Measurements from ENCODE around the gene PSMD5.
"Not testable (repeated sequence)": the region's sequence is repeated elsewhere in the genome, so short reads cannot be mapped to it uniquely, and the experiment has no call there.

Gene PSMD5

GRCh38 chr9:120829650-120830049, 13.1 kb downstream of the PSMD5 start:
- Histone ChIP-seq H3K27me3 (ENCODE audit: control insufficient read depth, insufficient read depth, low read length) (no peaks in the 10 kb centered on the region), H3K4me1 (ENCODE audit: control insufficient read depth, low read depth, low read length) (no peaks in the 10 kb centered on the region), H3K9me3 (ENCODE audit: control insufficient read depth, low read depth, low read length) (no peaks in the 10 kb centered on the region), H3K27ac (ENCODE audit: low read length) (no peak overlapping the region), H3K36me3 (ENCODE audit: control insufficient read depth, low read depth, low read length) (peaks cover 57% of the 10 kb centered on the region), H3K9ac (ENCODE audit: low read length) (no peak overlapping the region), H3K4me3 (ENCODE audit: low read length) (no peak overlapping the region)

GRCh38 chr9:120820095-120820494, 22.6 kb downstream of the PSMD5 start:
- H3K27ac ChIP-seq (ENCODE audit: low read length): no peak overlapping the region
- no peaks in the 10 kb centered on the region for H3K9me3 ChIP-seq (ENCODE audit: control insufficient read depth, low read depth, low read length)
- H3K4me3 ChIP-seq (ENCODE audit: low read length): no peak overlapping the region
- no peaks in the 10 kb centered on the region for H3K27me3 ChIP-seq (ENCODE audit: control insufficient read depth, insufficient read depth, low read length)
- H3K9ac ChIP-seq (ENCODE audit: low read length): no peak overlapping the region
- H3K4me1 ChIP-seq (ENCODE audit: control insufficient read depth, low read depth, low read length): no peaks in the 10 kb centered on the region
- H3K36me3 ChIP-seq (ENCODE audit: control insufficient read depth, low read depth, low read length): peaks cover 65% of the 10 kb centered on the region

GRCh38 chr9:120818595-120818994, 24.1 kb downstream of the PSMD5 start:
- Histone ChIP-seq H3K4me3 (ENCODE audit: low read length) (no peak overlapping the region), H3K4me1 (ENCODE audit: control insufficient read depth, low read depth, low read length) (no peaks in the 10 kb centered on the region), H3K36me3 (ENCODE audit: control insufficient read depth, low read depth, low read length) (peaks cover 57% of the 10 kb centered on the region), H3K27me3 (ENCODE audit: control insufficient read depth, insufficient read depth, low read length) (no peaks in the 10 kb centered on the region), H3K9ac (ENCODE audit: low read length) (no peak overlapping the region), H3K27ac (ENCODE audit: low read length) (no peak overlapping the region), H3K9me3 (ENCODE audit: control insufficient read depth, low read depth, low read length) (no peaks in the 10 kb centered on the region)

- Histone ChIP-seq H3K4me1 (ENCODE audit: control insufficient read depth, low read depth, low read length) (no peaks in the 10 kb centered on the region), H3K9me3 (ENCODE audit: control insufficient read depth, low read depth, low read length) (no peaks in the 10 kb centered on the region), H3K27me3 (ENCODE audit: control insufficient read depth, insufficient read depth, low read length) (no peaks in the 10 kb centered on the region), H3K9ac (ENCODE audit: low read length) (no peak overlapping the region), H3K36me3 (ENCODE audit: control insufficient read depth, low read depth, low read length) (peaks cover 37% of the 10 kb centered on the region), H3K27ac (ENCODE audit: low read length) (no peak overlapping the region), H3K4me3 (ENCODE audit: low read length) (no peak overlapping the region)
Observed at GRCh38 chr9:120815075-120815474, 27.6 kb downstream of the PSMD5 start.

- Histone ChIP-seq H3K4me1 (ENCODE audit: control insufficient read depth, low read depth, low read length) (no peaks in the 10 kb centered on the region), H3K9ac (ENCODE audit: low read length) (no peak overlapping the region), H3K36me3 (ENCODE audit: control insufficient read depth, low read depth, low read length) (no peaks in the 10 kb centered on the region), H3K9me3 (ENCODE audit: control insufficient read depth, low read depth, low read length) (peaks cover 5% of the 10 kb centered on the region), H3K27me3 (ENCODE audit: control insufficient read depth, insufficient read depth, low read length) (no peaks in the 10 kb centered on the region), H3K4me3 (ENCODE audit: low read length) (no peak overlapping the region), H3K27ac (ENCODE audit: low read length) (no peak overlapping the region)
Observed at GRCh38 chr9:120808931-120809330, 33.8 kb downstream of the PSMD5 start.

- H3K36me3 ChIP-seq (ENCODE audit: control insufficient read depth, low read depth, low read length): no peaks in the 10 kb centered on the region
- no peak overlapping the region for H3K4me3 ChIP-seq (ENCODE audit: low read length)
- no peaks in the 10 kb centered on the region for H3K27me3 ChIP-seq (ENCODE audit: control insufficient read depth, insufficient read depth, low read length)
- H3K27ac ChIP-seq (ENCODE audit: low read length): no peak overlapping the region
- no peak overlapping the region for H3K9ac ChIP-seq (ENCODE audit: low read length)
- peaks cover 5% of the 10 kb centered on the region for H3K9me3 ChIP-seq (ENCODE audit: control insufficient read depth, low read depth, low read length)
- H3K4me1 ChIP-seq (ENCODE audit: control insufficient read depth, low read depth, low read length): no peaks in the 10 kb centered on the region
Observed at GRCh38 chr9:120807607-120808379, 34.9 kb downstream of the PSMD5 start.

GRCh38 chr9:120804784-120805363, 37.8 kb downstream of the PSMD5 start:
- H3K9me3 ChIP-seq (ENCODE audit: control insufficient read depth, low read depth, low read length); H3K9ac ChIP-seq (ENCODE audit: low read length); H3K27ac ChIP-seq (ENCODE audit: low read length): not testable (repeated sequence)

GRCh38 chr9:120801441-120801840, 41.3 kb downstream of the PSMD5 start:
- no peak overlapping the region for H3K4me3 ChIP-seq (ENCODE audit: low read length)
- H3K9ac ChIP-seq (ENCODE audit: low read length): no peak overlapping the region
- no peaks in the 10 kb centered on the region for H3K4me1 ChIP-seq (ENCODE audit: control insufficient read depth, low read depth, low read length)
- H3K36me3 ChIP-seq (ENCODE audit: control insufficient read depth, low read depth, low read length): no peaks in the 10 kb centered on the region
- H3K27ac ChIP-seq (ENCODE audit: low read length): no peak overlapping the region
- no peaks in the 10 kb centered on the region for H3K9me3 ChIP-seq (ENCODE audit: control insufficient read depth, low read depth, low read length)
- no peaks in the 10 kb centered on the region for H3K27me3 ChIP-seq (ENCODE audit: control insufficient read depth, insufficient read depth, low read length)

More at GRCh38 chr9:120804784-120805363, 37.8 kb downstream of the PSMD5 start:
- not testable (repeated sequence) for H3K36me3 ChIP-seq (ENCODE audit: control insufficient read depth, low read depth, low read length); H3K27me3 ChIP-seq (ENCODE audit: control insufficient read depth, insufficient read depth, low read length); H3K4me1 ChIP-seq (ENCODE audit: control insufficient read depth, low read depth, low read length); H3K4me3 ChIP-seq (ENCODE audit: low read length)

- Histone ChIP-seq H3K4me1 (ENCODE audit: control insufficient read depth, low read depth, low read length) (peaks cover 4% of the 10 kb centered on the region), H3K27me3 (ENCODE audit: control insufficient read depth, insufficient read depth, low read length) (no peaks in the 10 kb centered on the region), H3K9me3 (ENCODE audit: control insufficient read depth, low read depth, low read length) (no peaks in the 10 kb centered on the region), H3K36me3 (ENCODE audit: control insufficient read depth, low read depth, low read length) (peaks cover 9% of the 10 kb centered on the region), H3K27ac (ENCODE audit: low read length) (peak within 1 kb of the TSS; percentile 88), H3K4me3 (ENCODE audit: low read length) (peak within 1 kb of the TSS; percentile 99), H3K9ac (ENCODE audit: low read length) (peak within 1 kb of the TSS; percentile 97)
Observed at GRCh38 chr9:120792898-120793765, 49.6 kb downstream of the PSMD5 start, which contains the start of gene FBXW2. TSS of gene FBXW2 (minus strand) at chr9:120793416. CDS start at chr9:120788258, 5,158 bp downstream.

- Histone ChIP-seq H3K27ac (ENCODE audit: low read length) (no peak overlapping the region), H3K4me1 (ENCODE audit: control insufficient read depth, low read depth, low read length) (peaks cover 4% of the 10 kb centered on the region), H3K27me3 (ENCODE audit: control insufficient read depth, insufficient read depth, low read length) (no peaks in the 10 kb centered on the region), H3K4me3 (ENCODE audit: low read length) (no peak overlapping the region), H3K9me3 (ENCODE audit: control insufficient read depth, low read depth, low read length) (no peaks in the 10 kb centered on the region), H3K9ac (ENCODE audit: low read length) (no peak overlapping the region), H3K36me3 (ENCODE audit: control insufficient read depth, low read depth, low read length) (peaks cover 23% of the 10 kb centered on the region)
Observed at GRCh38 chr9:120791161-120791560, 51.6 kb downstream of the PSMD5 start.

- Histone ChIP-seq H3K9ac (ENCODE audit: low read length) (no peak overlapping the region), H3K36me3 (ENCODE audit: control insufficient read depth, low read depth, low read length) (peaks cover 36% of the 10 kb centered on the region), H3K4me3 (ENCODE audit: low read length) (no peak overlapping the region)
Observed at GRCh38 chr9:120787933-120788332, 54.8 kb downstream of the PSMD5 start.

More at GRCh38 chr9:120787933-120788332, 54.8 kb downstream of the PSMD5 start:
- Histone ChIP-seq H3K27ac (ENCODE audit: low read length) (no peak overlapping the region), H3K27me3 (ENCODE audit: control insufficient read depth, insufficient read depth, low read length) (no peaks in the 10 kb centered on the region), H3K9me3 (ENCODE audit: control insufficient read depth, low read depth, low read length) (no peaks in the 10 kb centered on the region), H3K4me1 (ENCODE audit: control insufficient read depth, low read depth, low read length) (peaks cover 4% of the 10 kb centered on the region)

Measured in iPS-18a (cell line).